CD14-positive monocyte (primary cell): ENCODE data around the gene ACTL7A. TPM values are rescaled to one million over a fixed set of nuclear protein-coding genes. Genes with fewer than 3 reads are reported as not detected.

ENCODE experiments used
- DNase-seq, 3 donors: peaks; one replicate each; pipeline ENCODE4 v3.0.0-alpha.2; 2011 to 2022
- H2AFZ ChIP-seq: 2 replicates; pipeline ENCODE4 v1.6.0; 2012; ENCODE audit warnings: mild to moderate bottlenecking, low read depth, low read length, inconsistent platforms; ENCODE audit not compliant: insufficient read depth, poor library complexity, severe bottlenecking
- H3K27ac ChIP-seq, 2 donors: 1 replicate in 1 of 2; 2 replicates in 1 of 2; pipeline ENCODE4 v1.5.1; 2012 to 2013; ENCODE audit warnings: low read length in 2 of 2, control low read depth in 1 of 2, inconsistent platforms in 1 of 2, low read depth in 1 of 2, mild to moderate bottlenecking in 1 of 2
- H3K27me3 ChIP-seq, 2 donors: one replicate each; pipeline versions ENCODE4 v1.6.0 to v1.6.1; 2011 to 2013; ENCODE audit warnings: low read length in 2 of 2; ENCODE audit not compliant: control insufficient read depth in 2 of 2, insufficient read depth in 2 of 2
- H3K36me3 ChIP-seq, 2 donors: replicated peaks in 1 of 2; 1 replicate in 1 of 2; 2 replicates in 1 of 2; pipeline versions ENCODE4 v1.5.1 to v1.6.1; 2012 to 2013; ENCODE audit warnings: low read length in 2 of 2, control low read depth in 1 of 2, inconsistent platforms in 1 of 2, mild to moderate bottlenecking in 1 of 2; ENCODE audit not compliant: insufficient read depth in 2 of 2, control insufficient read depth in 1 of 2
- H3K4me1 ChIP-seq, 2 donors: 1 replicate in 1 of 2; 2 replicates in 1 of 2; pipeline versions ENCODE4 v1.5.1 to v1.6.1; 2012 to 2013; ENCODE audit warnings: low read length in 2 of 2, control low read depth in 1 of 2, inconsistent platforms in 1 of 2, mild to moderate bottlenecking in 1 of 2, moderate library complexity in 1 of 2; ENCODE audit not compliant: insufficient read depth in 2 of 2, control insufficient read depth in 1 of 2
- H3K4me2 ChIP-seq: replicated peaks from 2 replicates; pipeline ENCODE3; 2012; ENCODE audit warnings: low read length, moderate library complexity, mild to moderate bottlenecking; ENCODE audit not compliant: poor library complexity, severe bottlenecking; ENCODE audit errors: extremely low read depth
- H3K4me3 ChIP-seq, 3 experiments: fragments of 200-600 bp in 1 of 3; sonication (generic) in 1 of 3; replicated peaks in 1 of 3; 1 replicate in 2 of 3; 2 replicates in 1 of 3; pipeline ENCODE4 v1.5.1; 2011 to 2013; ENCODE audit warnings: low read length in 3 of 3, mild to moderate bottlenecking in 3 of 3, control low read depth in 2 of 3, low read depth in 2 of 3, inconsistent platforms in 1 of 3, moderate library complexity in 1 of 3
- H3K79me2 ChIP-seq: 2 replicates; pipeline ENCODE4 v1.6.0; 2012; ENCODE audit warnings: mild to moderate bottlenecking, control low read depth, inconsistent platforms, low read length, moderate library complexity; ENCODE audit not compliant: insufficient read depth
- H3K9ac ChIP-seq: 2 replicates; pipeline ENCODE4 v1.6.0; 2017; ENCODE audit warnings: low read length, mild to moderate bottlenecking; ENCODE audit not compliant: insufficient read depth, poor library complexity, severe bottlenecking
- H3K9me3 ChIP-seq, 2 donors: replicated peaks in 1 of 2; 1 replicate in 1 of 2; 2 replicates in 1 of 2; pipeline versions ENCODE4 v1.5.1 to v1.6.1; 2012 to 2013; ENCODE audit warnings: low read length in 2 of 2, control low read depth in 1 of 2; ENCODE audit not compliant: control insufficient read depth in 1 of 2, insufficient read depth in 1 of 2
- H4K20me1 ChIP-seq: 2 replicates; pipeline ENCODE4 v1.6.0; 2012; ENCODE audit warnings: mild to moderate bottlenecking, low read length, control low read depth, moderate library complexity; ENCODE audit not compliant: insufficient read depth
- H3K27ac Mint-ChIP-seq, 7 donors: one replicate each; pipeline ENCODE4 v1.8.0; 2020; ENCODE audit warnings: mild to moderate bottlenecking in 7 of 7, mixed read lengths in 7 of 7, moderate library complexity in 6 of 7, inconsistent platforms in 2 of 7
- H3K27me3 Mint-ChIP-seq, 3 donors: one replicate each; pipeline ENCODE4 v1.8.0; 2021 to 2022; ENCODE audit warnings: low read depth in 3 of 3, mild to moderate bottlenecking in 3 of 3, mixed read lengths in 3 of 3, moderate library complexity in 3 of 3, inconsistent platforms in 1 of 3
- H3K36me3 Mint-ChIP-seq, 2 donors: one replicate each; pipeline ENCODE4 v1.8.0; 2020; ENCODE audit warnings: mixed read lengths in 2 of 2, inconsistent platforms in 1 of 2, mild to moderate bottlenecking in 1 of 2
- H3K4me1 Mint-ChIP-seq: one replicate; pipeline ENCODE4 v1.8.0; 2020; ENCODE audit warnings: mild to moderate bottlenecking, mixed read lengths
- H3K4me3 Mint-ChIP-seq, 2 donors: one replicate each; pipeline ENCODE4 v1.8.0; 2020; ENCODE audit warnings: mild to moderate bottlenecking in 2 of 2, mixed read lengths in 2 of 2, moderate library complexity in 1 of 2
- H3K9me3 Mint-ChIP-seq, 7 donors: one replicate each; pipeline ENCODE4 v1.8.0; 2020 to 2022; ENCODE audit warnings: mixed read lengths in 7 of 7, mild to moderate bottlenecking in 6 of 7, moderate library complexity in 6 of 7, inconsistent platforms in 2 of 7
- whole genome bisulfite sequencing: methylation state at CpG from one replicate; pipeline ENCODE4 v1.1.5; 2013; ENCODE audit warnings: missing lambda C conversion rate; ENCODE audit not compliant: insufficient coverage; 5-methylcytosine and 5-hydroxymethylcytosine counted together
- intact Hi-C, 2 donors: fragments of 100-400 bp; cut with micrococcal nuclease; formaldehyde crosslinking; loops; one replicate each; pipeline versions ENCODE4 v1.15.0 to v1.15.1; 2023
- polyA plus RNA-seq, 3 donors: library from polyadenylated mRNA; depleted of rRNA in 1 of 3; unstranded in 2 of 3; stranded (reverse) in 1 of 3; fragments of 300-500 nt in 2 of 3; fragments of >200 nt in 1 of 3; fragmentation: Illumina TruSeq in 2 of 3; gene quantifications; 1 replicate in 2 of 3; 2 replicates in 1 of 3; pipeline ENCODE4 v1.2.3, GENCODE V29; 2012 to 2021
- small RNA-seq: library from RNA; depleted of rRNA; stranded (forward); fragments of <200 nt; gene quantifications from one replicate; pipeline ENCODE3, GENCODE V24; 2012; ENCODE audit warnings: low read depth; ENCODE audit not compliant: insufficient read length
- TF ChIP-seq, protein P1 (sequence below): fragments of 200-600 bp; IDR thresholded peaks from one replicate; pipeline ENCODE4 v1.8.0; 2022; ENCODE audit warnings: antibody characterized with exemption, mild to moderate bottlenecking

Gene ACTL7A
- polyA plus RNA-seq, 3 donors = not detected

- no peaks in the 10 kb centered on the region for H4K20me1 ChIP-seq
- H3K4me3 ChIP-seq = no peak overlapping the region
- H3K4me3 Mint-ChIP-seq = no peak overlapping the region
- H3K4me2 ChIP-seq = no peak overlapping the region
- DNase-seq = no peak
- H3K27ac ChIP-seq = no peak overlapping the region
- no peak overlapping the region for H3K9ac ChIP-seq
- H3K9me3 Mint-ChIP-seq = peaks cover 0 to 2% (median 0%) of the 10 kb centered on the region in 7 donors
- H3K9me3 ChIP-seq = no peaks in the 10 kb centered on the region
- intact Hi-C loops = no loop called here
- no peak overlapping the region for H2AFZ ChIP-seq
- no peaks in the 10 kb centered on the region for H3K27me3 Mint-ChIP-seq
- no peaks in the 10 kb centered on the region for H3K27me3 ChIP-seq
- TF ChIP-seq, protein P1, sequence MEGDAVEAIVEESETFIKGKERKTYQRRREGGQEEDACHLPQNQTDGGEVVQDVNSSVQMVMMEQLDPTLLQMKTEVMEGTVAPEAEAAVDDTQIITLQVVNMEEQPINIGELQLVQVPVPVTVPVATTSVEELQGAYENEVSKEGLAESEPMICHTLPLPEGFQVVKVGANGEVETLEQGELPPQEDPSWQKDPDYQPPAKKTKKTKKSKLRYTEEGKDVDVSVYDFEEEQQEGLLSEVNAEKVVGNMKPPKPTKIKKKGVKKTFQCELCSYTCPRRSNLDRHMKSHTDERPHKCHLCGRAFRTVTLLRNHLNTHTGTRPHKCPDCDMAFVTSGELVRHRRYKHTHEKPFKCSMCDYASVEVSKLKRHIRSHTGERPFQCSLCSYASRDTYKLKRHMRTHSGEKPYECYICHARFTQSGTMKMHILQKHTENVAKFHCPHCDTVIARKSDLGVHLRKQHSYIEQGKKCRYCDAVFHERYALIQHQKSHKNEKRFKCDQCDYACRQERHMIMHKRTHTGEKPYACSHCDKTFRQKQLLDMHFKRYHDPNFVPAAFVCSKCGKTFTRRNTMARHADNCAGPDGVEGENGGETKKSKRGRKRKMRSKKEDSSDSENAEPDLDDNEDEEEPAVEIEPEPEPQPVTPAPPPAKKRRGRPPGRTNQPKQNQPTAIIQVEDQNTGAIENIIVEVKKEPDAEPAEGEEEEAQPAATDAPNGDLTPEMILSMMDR = no peak
- WGBS = no CpG with 5 or more reads among the region's 1 CpG
- no peaks in the 10 kb centered on the region for H3K79me2 ChIP-seq
- peaks cover 19% of the 10 kb centered on the region for H3K4me1 Mint-ChIP-seq
- H3K36me3 ChIP-seq = peaks cover 66 to 81% of the 10 kb centered on the region in 2 donors
- H3K36me3 Mint-ChIP-seq = peaks cover 70 to 78% of the 10 kb centered on the region in 2 donors
- peaks cover 7 to 12% of the 10 kb centered on the region in 2 donors for H3K4me1 ChIP-seq
- no peak overlapping the region for H3K27ac Mint-ChIP-seq
Observed at GRCh38 chr9:108911820-108912219, 49.8 kb downstream of the ACTL7A start.

Small RNA genes within 50 kb of the gene (small RNA-seq; reads per million reads assigned to genes)
- not detected for gene AL359692.1

Other genes starting within 250 kb of the ACTL7A start
- under 1 TPM in 1 of 3 donors, not detected in 2; 0.05 TPM for gene ACTL7B, start 6.3 kb upstream of the ACTL7A start, polyA plus RNA-seq
- gene ELP1, start 71.9 kb downstream of the ACTL7A start, polyA plus RNA-seq = 10 to 100 TPM in 2 of 3 donors, 1 to 10 TPM in 1; 7.9 to 12.2 (median 11.1) TPM
- gene ABITRAM, start 72.1 kb downstream of the ACTL7A start, polyA plus RNA-seq = 10 to 100 TPM; 15.9 to 27.5 (median 16.1) TPM
- gene CTNNAL1, start 151.2 kb downstream of the ACTL7A start, polyA plus RNA-seq = under 1 TPM; 0.10 to 0.39 (median 0.25) TPM